LNCaP clone FGC (cell line): ENCODE data around the gene SLC6A6.

Experiments
- DNase-seq: peaks from one replicate; pipeline ENCODE4 v3.0.0-alpha.2; 2011; ENCODE audit warnings: low read depth
- H3K4me3 ChIP-seq: 2 replicates; pipeline ENCODE4 v1.5.1; 2011; ENCODE audit warnings: mild to moderate bottlenecking, low read depth, low read length, control low read depth
- TF ChIP-seq, protein P1 (sequence below): IDR thresholded peaks from 2 replicates; pipeline ENCODE4 v1.5.1; 2012; ENCODE audit warnings: mild to moderate bottlenecking; ENCODE audit not compliant: control insufficient read depth, insufficient read depth; ENCODE audit errors: extremely low read depth

SLC6A6 gene

DNA sequence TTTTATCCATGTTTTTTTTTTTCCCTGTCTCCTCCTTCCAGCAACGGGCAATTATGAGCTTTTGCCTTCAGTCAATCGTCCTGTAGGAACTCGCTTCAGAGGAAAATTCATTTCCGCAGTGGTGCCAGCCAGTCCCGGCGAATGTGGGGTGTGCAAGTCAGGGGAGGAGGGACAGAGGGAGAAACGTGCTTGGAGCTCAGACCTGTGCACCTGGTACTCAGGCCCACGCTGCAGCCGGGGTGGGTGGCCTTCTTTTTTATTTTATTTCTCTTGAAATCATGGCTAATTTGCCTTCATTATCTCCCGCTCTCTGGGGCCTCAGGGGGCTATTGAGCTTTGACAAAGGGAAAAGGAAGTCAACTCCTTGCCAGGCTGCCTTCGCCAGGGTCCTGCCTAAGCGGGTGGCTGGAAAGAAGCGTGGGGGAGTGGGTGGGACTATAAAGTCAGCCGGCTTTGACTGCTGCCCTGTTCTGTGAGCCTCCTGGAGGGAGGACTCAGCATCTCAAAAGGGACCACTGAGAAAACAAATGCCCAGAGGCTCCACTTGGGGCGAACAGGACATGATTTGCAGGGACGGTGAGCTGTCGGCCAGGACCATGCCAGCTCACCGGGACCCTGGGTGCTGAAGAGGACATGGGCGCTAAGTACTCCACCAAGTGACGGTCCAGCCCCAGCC is 132.2 kb downstream of the SLC6A6 start:
- TF ChIP-seq, protein P1, sequence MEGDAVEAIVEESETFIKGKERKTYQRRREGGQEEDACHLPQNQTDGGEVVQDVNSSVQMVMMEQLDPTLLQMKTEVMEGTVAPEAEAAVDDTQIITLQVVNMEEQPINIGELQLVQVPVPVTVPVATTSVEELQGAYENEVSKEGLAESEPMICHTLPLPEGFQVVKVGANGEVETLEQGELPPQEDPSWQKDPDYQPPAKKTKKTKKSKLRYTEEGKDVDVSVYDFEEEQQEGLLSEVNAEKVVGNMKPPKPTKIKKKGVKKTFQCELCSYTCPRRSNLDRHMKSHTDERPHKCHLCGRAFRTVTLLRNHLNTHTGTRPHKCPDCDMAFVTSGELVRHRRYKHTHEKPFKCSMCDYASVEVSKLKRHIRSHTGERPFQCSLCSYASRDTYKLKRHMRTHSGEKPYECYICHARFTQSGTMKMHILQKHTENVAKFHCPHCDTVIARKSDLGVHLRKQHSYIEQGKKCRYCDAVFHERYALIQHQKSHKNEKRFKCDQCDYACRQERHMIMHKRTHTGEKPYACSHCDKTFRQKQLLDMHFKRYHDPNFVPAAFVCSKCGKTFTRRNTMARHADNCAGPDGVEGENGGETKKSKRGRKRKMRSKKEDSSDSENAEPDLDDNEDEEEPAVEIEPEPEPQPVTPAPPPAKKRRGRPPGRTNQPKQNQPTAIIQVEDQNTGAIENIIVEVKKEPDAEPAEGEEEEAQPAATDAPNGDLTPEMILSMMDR: no peak
- no peak overlapping the region for H3K4me3 ChIP-seq
- no peak for DNase-seq

DNA sequence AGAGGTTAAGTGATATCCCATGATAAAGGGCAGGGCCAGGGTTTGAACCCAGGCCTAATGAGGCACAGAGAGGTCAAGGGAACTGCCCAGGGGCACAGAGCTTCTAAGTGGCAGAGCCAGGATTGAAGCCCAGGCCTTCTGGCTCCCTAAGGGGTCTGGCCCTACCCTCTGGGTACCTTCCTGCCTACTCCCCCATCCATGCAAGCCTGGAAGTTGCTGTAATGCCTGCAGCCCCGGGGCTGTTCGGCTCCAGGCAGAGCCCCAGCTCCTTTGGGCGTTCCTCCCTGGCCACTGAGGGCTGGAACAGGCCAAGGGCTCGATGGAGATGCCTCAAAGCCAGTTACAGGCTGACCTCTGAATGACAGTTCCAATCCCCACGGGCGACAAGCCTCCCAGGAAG is 133.2 kb downstream of the SLC6A6 start:
- TF ChIP-seq, protein P1: no peak
- DNase-seq: no peak
- no peak overlapping the region for H3K4me3 ChIP-seq

DNA sequence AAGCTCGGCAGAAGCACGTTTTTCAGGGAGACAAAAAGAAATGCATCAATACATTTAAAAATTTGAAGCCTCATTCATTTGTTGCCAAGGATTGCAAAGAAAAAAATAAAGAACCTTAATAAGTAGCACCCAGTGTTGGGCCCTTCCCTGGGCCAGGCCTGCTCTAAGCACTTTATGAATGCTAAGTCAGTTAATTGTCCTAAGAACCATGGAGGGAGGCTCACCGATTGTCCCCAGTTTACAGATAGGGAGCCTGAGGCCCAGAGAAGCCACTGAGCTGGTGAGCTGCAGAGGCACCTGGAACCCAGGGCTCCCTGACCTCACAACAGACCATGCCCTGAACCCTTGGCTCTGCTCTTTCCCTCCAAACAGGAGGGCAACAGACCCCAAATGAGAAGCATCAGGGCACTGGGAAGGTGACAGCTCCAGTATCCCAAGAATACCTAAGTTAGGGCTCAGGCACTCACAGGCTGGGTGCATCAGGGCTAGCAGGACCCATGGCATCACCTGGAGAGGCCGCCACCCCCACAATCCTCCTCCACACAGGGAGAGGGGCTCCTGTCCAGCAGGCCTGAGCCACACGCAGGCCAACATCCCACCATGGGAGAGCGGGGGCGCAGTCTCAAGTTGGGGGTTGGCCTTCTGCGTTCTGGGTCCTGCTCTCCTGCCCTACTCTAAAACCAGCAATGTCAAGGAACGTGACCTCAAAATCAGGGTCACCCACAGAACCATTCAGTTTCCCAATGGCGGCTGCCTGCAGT is 133.8 kb downstream of the SLC6A6 start:
- TF ChIP-seq, protein P1: no peak

DNA sequence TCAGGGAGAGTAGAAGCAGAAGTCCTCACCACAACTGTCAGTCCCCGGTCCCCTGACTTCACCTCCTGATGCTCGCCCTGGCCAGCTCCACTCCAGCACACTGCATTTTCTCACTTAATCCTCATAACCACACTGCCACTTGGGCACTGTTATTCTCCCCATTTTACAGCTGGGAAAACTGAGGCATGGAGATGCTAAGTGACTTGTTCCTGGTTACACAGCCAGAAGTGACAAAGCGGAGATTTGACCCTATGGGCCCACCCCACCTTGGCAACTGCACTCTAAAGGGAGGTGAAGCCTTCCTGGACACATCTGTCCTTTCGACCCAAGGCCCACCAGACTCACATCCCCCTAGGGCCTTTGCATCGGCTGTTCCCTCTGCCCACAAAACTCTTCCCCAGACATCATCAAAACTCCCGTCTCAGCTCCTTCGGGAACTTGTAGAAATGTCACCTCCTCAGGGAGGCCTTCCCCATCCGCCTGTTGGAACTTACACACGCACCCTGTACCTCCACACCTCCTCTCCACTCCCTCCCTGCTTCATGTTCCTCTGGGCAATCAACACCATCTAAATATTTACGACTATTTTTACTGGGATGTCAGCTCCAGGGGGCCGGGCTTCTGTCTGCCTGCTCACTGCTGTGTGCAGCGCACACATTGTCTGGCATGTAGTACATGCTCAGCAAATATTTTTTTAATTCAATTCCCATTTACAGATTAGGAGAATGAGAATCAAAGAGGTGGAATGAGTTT is 134.6 kb downstream of the SLC6A6 start:
- H3K4me3 ChIP-seq: no peak overlapping the region
- TF ChIP-seq, protein P1: no peak
- no peak for DNase-seq

More for the DNA sequence above, 133.8 kb downstream of the SLC6A6 start:
- no peak for DNase-seq
- no peak overlapping the region for H3K4me3 ChIP-seq

DNA sequence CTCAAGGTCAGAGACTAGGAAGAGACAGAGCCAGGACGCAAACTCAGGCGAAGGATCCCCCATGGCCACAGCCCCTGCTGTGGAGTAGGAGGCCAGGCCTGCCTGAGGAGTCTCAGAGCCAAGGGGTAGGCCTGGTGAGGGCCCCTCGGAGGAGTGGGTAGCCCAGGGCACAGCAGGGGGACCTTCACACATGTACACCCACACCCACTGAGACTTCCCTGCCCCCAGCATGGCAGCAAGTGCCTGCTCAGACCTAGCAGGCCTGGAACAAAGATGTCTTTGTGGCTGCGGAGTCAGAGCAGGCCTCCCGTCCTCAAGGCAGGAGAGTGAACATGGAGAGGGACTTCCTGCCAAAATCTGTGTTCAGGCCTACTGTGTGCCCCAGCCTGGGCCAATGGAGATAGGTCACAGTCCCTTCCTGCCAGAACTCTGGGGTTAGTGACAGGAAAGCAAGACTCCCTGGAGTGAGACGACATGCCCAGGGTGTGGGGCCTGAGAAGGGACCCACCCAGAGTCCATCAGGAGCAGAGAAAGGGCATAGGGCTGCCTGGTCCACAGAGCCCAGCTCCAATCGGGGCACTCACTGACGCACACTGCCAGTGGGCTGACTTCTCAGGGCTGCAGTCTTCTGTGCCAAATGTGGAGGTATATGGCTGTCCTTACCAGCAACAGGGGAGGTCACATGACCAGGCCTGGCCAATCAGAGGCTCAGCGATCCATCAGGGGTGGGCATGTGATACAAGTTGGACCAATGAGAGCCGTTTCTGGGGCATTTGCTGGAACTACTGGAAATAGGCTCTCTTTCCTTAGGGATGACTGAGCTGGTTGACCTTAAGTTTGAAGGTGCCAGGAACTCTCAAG is 135.4 kb downstream of the SLC6A6 start:
- DNase-seq: no peak
- TF ChIP-seq, protein P1: no peak
- no peak overlapping the region for H3K4me3 ChIP-seq

DNA sequence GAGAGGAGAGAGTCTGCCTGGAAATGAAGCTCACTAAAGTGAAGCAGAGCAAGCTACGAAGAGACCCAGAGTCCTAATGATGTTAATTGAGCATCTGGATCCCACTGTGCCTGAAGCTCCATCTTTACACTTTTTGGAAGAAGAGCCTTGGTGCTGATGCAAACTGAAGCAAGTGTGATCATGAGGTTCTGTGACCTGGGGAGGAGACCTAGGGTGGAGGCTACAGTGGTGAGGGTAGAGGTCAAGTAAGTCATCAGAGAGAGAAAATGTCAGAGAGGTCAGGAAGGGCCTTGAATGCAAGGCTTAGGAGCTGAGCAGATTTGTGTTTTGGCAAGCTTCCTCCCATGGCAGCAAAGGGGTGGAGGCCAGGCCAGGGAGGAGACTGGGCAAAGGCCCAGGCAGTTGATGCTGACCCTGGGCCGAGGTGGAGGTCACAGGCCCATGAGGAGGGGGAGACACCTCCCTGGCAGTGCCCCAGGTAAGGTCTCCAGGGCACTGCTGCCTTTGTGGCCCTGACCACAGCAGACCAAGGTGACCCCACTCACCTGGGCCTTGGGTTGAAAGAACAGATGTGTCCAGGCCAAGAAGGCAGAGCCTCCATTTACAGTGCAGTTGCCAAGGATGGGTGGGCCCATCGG is 136.2 kb downstream of the SLC6A6 start:
- DNase-seq: no peak
- no peak overlapping the region for H3K4me3 ChIP-seq
- TF ChIP-seq, protein P1: no peak
